ENCODE measurements around the gene OSBPL2.

DNA sequence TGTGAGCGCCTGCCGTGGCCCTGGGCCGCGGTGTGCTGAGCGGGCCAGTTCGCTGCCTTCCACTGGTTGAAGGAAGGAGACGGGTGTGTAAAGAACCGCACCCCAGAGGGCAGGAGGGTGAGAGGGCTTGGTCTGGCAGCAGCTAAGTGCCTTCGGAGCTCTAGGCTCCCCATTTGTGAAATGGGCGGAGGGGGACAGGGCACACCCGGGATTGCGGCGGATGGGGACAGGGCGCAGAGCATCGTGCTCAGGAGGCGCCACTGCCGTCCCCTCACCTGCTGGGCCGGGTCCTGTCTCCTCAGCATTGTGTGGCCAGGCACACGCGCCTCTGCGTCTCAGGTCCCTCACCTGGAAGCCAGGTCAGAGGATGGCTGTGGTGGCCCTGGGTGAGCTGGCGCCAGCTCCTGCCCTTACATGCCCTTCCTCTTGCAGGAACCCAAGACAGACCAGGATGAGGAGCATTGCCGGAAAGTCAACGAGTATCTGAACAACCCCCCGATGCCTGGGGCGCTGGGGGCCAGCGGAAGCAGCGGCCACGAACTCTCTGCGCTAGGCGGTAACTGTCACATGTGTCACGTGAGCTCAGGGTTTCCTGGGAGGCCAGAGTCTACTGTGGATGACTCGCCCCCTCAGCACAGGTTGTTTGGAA, 67.6 kb downstream of the OSBPL2 start:
- TF ChIP-seq POLR2A (IDR thresholded peaks at IDR 0.05) = no peak
- TF ChIP-seq, protein P1, sequence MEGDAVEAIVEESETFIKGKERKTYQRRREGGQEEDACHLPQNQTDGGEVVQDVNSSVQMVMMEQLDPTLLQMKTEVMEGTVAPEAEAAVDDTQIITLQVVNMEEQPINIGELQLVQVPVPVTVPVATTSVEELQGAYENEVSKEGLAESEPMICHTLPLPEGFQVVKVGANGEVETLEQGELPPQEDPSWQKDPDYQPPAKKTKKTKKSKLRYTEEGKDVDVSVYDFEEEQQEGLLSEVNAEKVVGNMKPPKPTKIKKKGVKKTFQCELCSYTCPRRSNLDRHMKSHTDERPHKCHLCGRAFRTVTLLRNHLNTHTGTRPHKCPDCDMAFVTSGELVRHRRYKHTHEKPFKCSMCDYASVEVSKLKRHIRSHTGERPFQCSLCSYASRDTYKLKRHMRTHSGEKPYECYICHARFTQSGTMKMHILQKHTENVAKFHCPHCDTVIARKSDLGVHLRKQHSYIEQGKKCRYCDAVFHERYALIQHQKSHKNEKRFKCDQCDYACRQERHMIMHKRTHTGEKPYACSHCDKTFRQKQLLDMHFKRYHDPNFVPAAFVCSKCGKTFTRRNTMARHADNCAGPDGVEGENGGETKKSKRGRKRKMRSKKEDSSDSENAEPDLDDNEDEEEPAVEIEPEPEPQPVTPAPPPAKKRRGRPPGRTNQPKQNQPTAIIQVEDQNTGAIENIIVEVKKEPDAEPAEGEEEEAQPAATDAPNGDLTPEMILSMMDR (IDR thresholded peaks at IDR 0.05) = no peak
